ENCODE results near the gene MORC2.

The MORC2 gene

DNA sequence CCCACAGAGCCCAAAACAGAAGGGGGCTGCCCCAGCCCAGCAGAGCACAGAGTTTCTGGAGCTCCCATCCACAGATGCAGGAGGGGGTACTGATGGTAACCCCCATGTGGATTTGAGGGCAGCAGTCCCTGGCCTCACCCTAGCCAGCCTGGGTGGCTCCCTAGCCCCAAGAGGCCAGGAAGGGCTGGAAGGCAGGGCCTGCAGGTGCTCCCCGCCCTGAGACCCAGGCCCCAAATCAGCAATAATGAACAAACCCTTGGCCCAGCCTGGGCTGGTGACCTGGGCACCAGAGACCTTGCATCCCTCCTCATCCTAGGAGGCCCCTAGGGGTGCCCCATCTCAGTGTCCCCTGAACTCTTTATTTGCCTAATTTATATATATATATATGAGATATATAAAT, 61.6 kb downstream of the MORC2 start:
- Histone ChIP-seq H3K27ac (ENCODE audit: low read depth, low read length) (no peak overlapping the region), H3K4me3 (ENCODE audit: low read depth in 1 of 5, low read length in 5 of 5) (no peak overlapping the region)

GRCh38 chr22:30906411-30906810, 62.2 kb downstream of the MORC2 start:
- Histone ChIP-seq H3K36me3 (ENCODE audit: control insufficient read depth in 5 of 5, insufficient read depth in 5 of 5, low read length in 5 of 5) (peaks cover 3 to 20% (median 6%) of the 10 kb centered on the region in 5 donors), H3K4me1 (ENCODE audit: control insufficient read depth in 5 of 5, insufficient read depth in 5 of 5, low read length in 5 of 5) (no peaks in the 10 kb centered on the region), H3K9me3 (ENCODE audit: control insufficient read depth in 5 of 5, low read length in 5 of 5) (no peaks in the 10 kb centered on the region), H3K27ac (ENCODE audit: low read depth, low read length) (no peak overlapping the region), H3K9ac (ENCODE audit: low read length in 5 of 5) (no peak overlapping the region), H3K27me3 (ENCODE audit: control insufficient read depth in 5 of 5, insufficient read depth in 4 of 5, low read length in 5 of 5) (no peaks in the 10 kb centered on the region), H3K4me3 (ENCODE audit: low read depth in 1 of 5, low read length in 5 of 5) (no peak overlapping the region)

More for the DNA sequence above, 61.6 kb downstream of the MORC2 start:
- no peaks in the 10 kb centered on the region for H3K27me3 ChIP-seq (ENCODE audit: control insufficient read depth in 5 of 5, insufficient read depth in 4 of 5, low read length in 5 of 5)
- H3K4me1 ChIP-seq (ENCODE audit: control insufficient read depth in 5 of 5, insufficient read depth in 5 of 5, low read length in 5 of 5): no peaks in the 10 kb centered on the region
- no peak overlapping the region for H3K9ac ChIP-seq (ENCODE audit: low read length in 5 of 5)
- no peaks in the 10 kb centered on the region for H3K9me3 ChIP-seq (ENCODE audit: control insufficient read depth in 5 of 5, low read length in 5 of 5)
- H3K36me3 ChIP-seq (ENCODE audit: control insufficient read depth in 5 of 5, insufficient read depth in 5 of 5, low read length in 5 of 5): peaks cover 3 to 20% (median 6%) of the 10 kb centered on the region in 5 donors

- H3K4me1 ChIP-seq (ENCODE audit: control insufficient read depth in 5 of 5, insufficient read depth in 5 of 5, low read length in 5 of 5): no peaks in the 10 kb centered on the region
- no peaks in the 10 kb centered on the region for H3K27me3 ChIP-seq (ENCODE audit: control insufficient read depth in 5 of 5, insufficient read depth in 4 of 5, low read length in 5 of 5)
- H3K9me3 ChIP-seq (ENCODE audit: control insufficient read depth in 5 of 5, low read length in 5 of 5): no peaks in the 10 kb centered on the region
- no peak overlapping the region for H3K4me3 ChIP-seq (ENCODE audit: low read depth in 1 of 5, low read length in 5 of 5)
- H3K36me3 ChIP-seq (ENCODE audit: control insufficient read depth in 5 of 5, insufficient read depth in 5 of 5, low read length in 5 of 5): peaks cover 3 to 20% (median 6%) of the 10 kb centered on the region in 5 donors
- H3K27ac ChIP-seq (ENCODE audit: low read depth, low read length): no peak overlapping the region
- no peak overlapping the region for H3K9ac ChIP-seq (ENCODE audit: low read length in 5 of 5)
These were observed 62.8 kb downstream of the MORC2 start for GRCh38 chr22:30905696-30906341.

DNA sequence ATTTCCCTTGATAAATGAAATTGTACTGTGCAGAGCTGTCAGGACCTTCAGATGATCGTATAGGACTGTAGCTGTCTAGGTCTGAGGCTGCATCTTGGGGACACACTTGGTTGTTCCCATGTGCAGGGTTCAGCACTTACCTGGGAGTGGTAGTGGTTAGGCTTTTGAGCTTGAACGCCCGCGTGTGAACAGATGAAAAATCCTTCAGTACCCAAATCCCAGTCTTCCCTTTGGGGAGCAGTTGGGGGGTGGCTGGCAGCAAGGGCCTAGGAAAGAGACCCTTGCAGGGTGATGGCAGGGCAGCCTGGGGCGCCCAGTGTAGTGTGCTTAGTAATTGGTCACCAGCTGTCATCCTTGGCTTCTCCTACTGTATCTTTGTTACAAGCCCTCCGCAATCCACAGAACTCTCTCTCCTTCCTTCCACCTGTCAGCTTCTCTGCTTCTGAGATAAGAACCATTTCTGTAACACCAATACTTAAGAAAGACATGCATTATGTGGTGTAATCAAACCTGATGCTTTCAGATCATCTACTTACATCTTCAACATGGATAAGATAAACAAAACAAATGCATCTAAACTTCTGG, 64.6 kb downstream of the MORC2 start:
- no peak overlapping the region for H3K4me3 ChIP-seq (ENCODE audit: low read depth in 1 of 5, low read length in 5 of 5)
- H3K36me3 ChIP-seq (ENCODE audit: control insufficient read depth in 5 of 5, insufficient read depth in 5 of 5, low read length in 5 of 5): peaks cover 3 to 17% (median 6%) of the 10 kb centered on the region in 5 donors
- no peak overlapping the region for H3K27ac ChIP-seq (ENCODE audit: low read depth, low read length)
- H3K9me3 ChIP-seq (ENCODE audit: control insufficient read depth in 5 of 5, low read length in 5 of 5): peaks cover 0 to 10% (median 8%) of the 10 kb centered on the region in 5 donors
- H3K27me3 ChIP-seq (ENCODE audit: control insufficient read depth in 5 of 5, insufficient read depth in 4 of 5, low read length in 5 of 5): no peaks in the 10 kb centered on the region
- no peak overlapping the region for H3K9ac ChIP-seq (ENCODE audit: low read length in 5 of 5)
- no peaks in the 10 kb centered on the region for H3K4me1 ChIP-seq (ENCODE audit: control insufficient read depth in 5 of 5, insufficient read depth in 5 of 5, low read length in 5 of 5)

- H3K9me3 ChIP-seq (ENCODE audit: control insufficient read depth in 5 of 5, low read length in 5 of 5): peaks cover 0 to 16% (median 10%) of the 10 kb centered on the region in 5 donors
- no peaks in the 10 kb centered on the region for H3K27me3 ChIP-seq (ENCODE audit: control insufficient read depth in 5 of 5, insufficient read depth in 4 of 5, low read length in 5 of 5)
- no peak overlapping the region for H3K4me3 ChIP-seq (ENCODE audit: low read depth in 1 of 5, low read length in 5 of 5)
- H3K27ac ChIP-seq (ENCODE audit: low read depth, low read length): no peak overlapping the region
- no peak overlapping the region for H3K9ac ChIP-seq (ENCODE audit: low read length in 5 of 5)
- H3K36me3 ChIP-seq (ENCODE audit: control insufficient read depth in 5 of 5, insufficient read depth in 5 of 5, low read length in 5 of 5): peaks cover 3 to 17% (median 6%) of the 10 kb centered on the region in 5 donors
- H3K4me1 ChIP-seq (ENCODE audit: control insufficient read depth in 5 of 5, insufficient read depth in 5 of 5, low read length in 5 of 5): no peaks in the 10 kb centered on the region
These were observed 65.8 kb downstream of the MORC2 start for GRCh38 chr22:30902496-30903357.

DNA sequence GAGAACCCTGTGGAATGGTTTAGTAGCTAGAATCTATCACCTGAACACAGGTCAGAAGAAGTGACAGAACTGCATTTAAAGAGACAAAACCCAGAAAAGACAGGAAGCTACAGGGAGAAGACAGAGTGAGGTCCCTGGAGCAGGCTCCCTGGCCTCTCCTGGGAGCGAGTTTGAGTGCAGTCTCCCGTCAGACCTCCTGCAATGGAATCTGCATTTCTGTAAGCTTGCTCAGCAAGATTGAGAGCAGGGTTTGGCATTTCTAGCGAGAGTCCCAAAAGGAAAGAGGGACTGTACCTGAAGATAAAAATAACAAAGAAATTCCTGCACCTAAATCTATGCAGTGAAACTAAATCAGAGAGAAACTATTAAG, 74.2 kb downstream of the MORC2 start:
- H3K9ac ChIP-seq (ENCODE audit: low read length in 5 of 5): no peak overlapping the region
- no peaks in the 10 kb centered on the region for H3K27me3 ChIP-seq (ENCODE audit: control insufficient read depth in 5 of 5, insufficient read depth in 4 of 5, low read length in 5 of 5)
- no peak overlapping the region for H3K4me3 ChIP-seq (ENCODE audit: low read depth in 1 of 5, low read length in 5 of 5)
- H3K27ac ChIP-seq (ENCODE audit: low read depth, low read length): no peak overlapping the region
- H3K36me3 ChIP-seq (ENCODE audit: control insufficient read depth in 5 of 5, insufficient read depth in 5 of 5, low read length in 5 of 5): peaks cover 0 to 8% (median 4%) of the 10 kb centered on the region in 5 donors
- H3K9me3 ChIP-seq (ENCODE audit: control insufficient read depth in 5 of 5, low read length in 5 of 5): peaks cover 0 to 12% (median 4%) of the 10 kb centered on the region in 5 donors
- no peaks in the 10 kb centered on the region for H3K4me1 ChIP-seq (ENCODE audit: control insufficient read depth in 5 of 5, insufficient read depth in 5 of 5, low read length in 5 of 5)

DNA sequence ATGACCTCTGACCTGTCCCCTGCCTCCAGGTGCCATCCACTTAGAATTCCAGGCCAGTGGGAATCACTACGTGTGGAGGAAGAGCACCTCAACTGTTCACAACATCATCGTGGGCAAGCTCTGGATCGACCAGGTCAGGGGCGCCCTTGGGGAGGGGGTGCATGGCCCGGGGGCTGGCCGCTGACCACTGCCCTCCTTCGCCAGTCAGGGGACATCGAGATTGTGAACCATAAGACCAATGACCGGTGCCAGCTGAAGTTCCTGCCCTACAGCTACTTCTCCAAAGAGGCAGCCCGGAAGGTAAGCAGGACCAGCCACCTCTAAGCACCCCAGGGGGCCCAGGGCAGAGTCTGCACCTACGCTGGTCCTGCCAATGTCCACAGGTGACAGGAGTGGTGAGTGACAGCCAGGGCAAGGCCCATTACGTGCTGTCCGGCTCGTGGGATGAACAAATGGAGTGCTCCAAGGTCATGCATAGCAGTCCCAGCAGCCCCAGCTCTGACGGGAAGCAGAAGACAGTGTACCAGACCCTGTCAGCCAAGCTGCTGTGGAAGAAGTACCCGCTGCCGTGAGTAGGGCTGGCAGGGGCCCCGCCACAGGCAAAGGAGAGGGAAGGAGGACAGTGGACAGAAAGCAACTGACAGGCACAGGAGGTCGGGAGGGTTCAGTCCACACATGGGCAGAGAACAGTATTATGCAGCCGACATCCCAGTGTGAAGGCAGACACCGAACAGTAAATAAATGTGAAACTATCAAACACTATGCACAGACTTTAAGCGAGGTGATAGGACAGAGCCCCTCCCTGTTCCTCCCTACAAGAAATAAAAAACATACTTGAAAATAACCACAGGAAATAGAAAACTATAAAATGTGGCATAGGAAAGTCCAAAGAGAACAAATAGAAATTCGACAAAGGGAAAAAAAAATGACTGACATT, 74.9 kb downstream of the MORC2 start:
- Histone ChIP-seq H3K27me3 (ENCODE audit: control insufficient read depth in 5 of 5, insufficient read depth in 4 of 5, low read length in 5 of 5) (no peaks in the 10 kb centered on the region), H3K4me1 (ENCODE audit: control insufficient read depth in 5 of 5, insufficient read depth in 5 of 5, low read length in 5 of 5) (no peaks in the 10 kb centered on the region), H3K9me3 (ENCODE audit: control insufficient read depth in 5 of 5, low read length in 5 of 5) (peaks cover 0 to 7% (median 0%) of the 10 kb centered on the region in 5 donors), H3K27ac (ENCODE audit: low read depth, low read length) (no peak overlapping the region), H3K4me3 (ENCODE audit: low read depth in 1 of 5, low read length in 5 of 5) (no peak overlapping the region), H3K9ac (ENCODE audit: low read length in 5 of 5) (no peak overlapping the region), H3K36me3 (ENCODE audit: control insufficient read depth in 5 of 5, insufficient read depth in 5 of 5, low read length in 5 of 5) (peaks cover 0 to 10% (median 6%) of the 10 kb centered on the region in 5 donors)

DNA sequence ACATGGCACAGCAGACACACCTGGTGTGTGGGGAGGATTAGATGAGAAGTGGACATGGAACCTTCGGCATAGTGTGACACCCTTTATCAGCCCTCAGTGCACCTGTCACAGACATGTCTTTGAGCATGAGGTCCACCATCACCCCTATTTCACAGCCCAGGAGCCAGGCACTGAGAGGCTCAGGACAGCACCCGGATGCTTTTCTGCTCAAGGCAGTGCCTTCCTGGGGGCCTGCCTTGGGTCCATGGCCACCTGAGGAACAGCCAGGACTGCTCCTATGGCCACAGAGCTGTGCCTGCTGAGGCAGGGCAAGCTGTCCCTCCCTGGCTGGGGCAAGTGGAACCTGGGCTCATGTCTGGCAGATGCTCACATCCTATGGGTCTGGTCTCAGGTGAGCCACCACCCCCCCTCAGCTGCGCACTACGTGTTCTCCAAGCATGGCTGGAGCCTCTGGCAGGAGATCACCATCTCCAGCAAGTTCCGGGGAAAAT, 75.8 kb downstream of the MORC2 start:
- Histone ChIP-seq H3K9ac (ENCODE audit: low read length in 5 of 5) (no peak overlapping the region), H3K4me1 (ENCODE audit: control insufficient read depth in 5 of 5, insufficient read depth in 5 of 5, low read length in 5 of 5) (no peaks in the 10 kb centered on the region), H3K4me3 (ENCODE audit: low read depth in 1 of 5, low read length in 5 of 5) (no peak overlapping the region), H3K27me3 (ENCODE audit: control insufficient read depth in 5 of 5, insufficient read depth in 4 of 5, low read length in 5 of 5) (no peaks in the 10 kb centered on the region), H3K9me3 (ENCODE audit: control insufficient read depth in 5 of 5, low read length in 5 of 5) (no peaks in the 10 kb centered on the region), H3K27ac (ENCODE audit: low read depth, low read length) (no peak overlapping the region), H3K36me3 (ENCODE audit: control insufficient read depth in 5 of 5, insufficient read depth in 5 of 5, low read length in 5 of 5) (peaks cover 0 to 10% (median 6%) of the 10 kb centered on the region in 5 donors)

GRCh38 chr22:30892286-30892685, 76.3 kb downstream of the MORC2 start:
- Histone ChIP-seq H3K4me1 (ENCODE audit: control insufficient read depth in 5 of 5, insufficient read depth in 5 of 5, low read length in 5 of 5) (no peaks in the 10 kb centered on the region), H3K27me3 (ENCODE audit: control insufficient read depth in 5 of 5, insufficient read depth in 4 of 5, low read length in 5 of 5) (no peaks in the 10 kb centered on the region), H3K27ac (ENCODE audit: low read depth, low read length) (no peak overlapping the region), H3K36me3 (ENCODE audit: control insufficient read depth in 5 of 5, insufficient read depth in 5 of 5, low read length in 5 of 5) (peaks cover 0 to 10% (median 6%) of the 10 kb centered on the region in 5 donors), H3K4me3 (ENCODE audit: low read depth in 1 of 5, low read length in 5 of 5) (no peak overlapping the region), H3K9ac (ENCODE audit: low read length in 5 of 5) (no peak overlapping the region), H3K9me3 (ENCODE audit: control insufficient read depth in 5 of 5, low read length in 5 of 5) (no peaks in the 10 kb centered on the region)
